H4 (cell line): ENCODE results near the gene CDC45. TPM values are rescaled to one million over a fixed set of nuclear protein-coding genes. Genes with fewer than 3 reads are reported as not detected.
"Not testable (repeated sequence)": the region's sequence is repeated elsewhere in the genome, so short reads cannot be mapped to it uniquely, and the experiment has no call there.

Source experiments
- DNase-seq: peaks from one replicate; pipeline ENCODE4 v3.0.0-alpha.2; 2015; ENCODE audit warnings: low spot score
- total RNA-seq: library from RNA; depleted of rRNA; stranded (reverse); fragments of >200 nt; shearing (Covaris generic); gene quantifications from 2 replicates; pipeline ENCODE4 v1.2.3, GENCODE V29; 2014; rRNA removed

Gene CDC45
- total RNA-seq = 49.1 and 58.0 TPM in 2 replicates

- peak; percentile 95 for DNase-seq
These were observed at the start of gene CDC45 for GRCh38 chr22:19479355-19480172. Gene CDC45, plus strand, starts transcription at chr22:19479920. Its CDS starts 49 bp downstream, at chr22:19479969.

DNA sequence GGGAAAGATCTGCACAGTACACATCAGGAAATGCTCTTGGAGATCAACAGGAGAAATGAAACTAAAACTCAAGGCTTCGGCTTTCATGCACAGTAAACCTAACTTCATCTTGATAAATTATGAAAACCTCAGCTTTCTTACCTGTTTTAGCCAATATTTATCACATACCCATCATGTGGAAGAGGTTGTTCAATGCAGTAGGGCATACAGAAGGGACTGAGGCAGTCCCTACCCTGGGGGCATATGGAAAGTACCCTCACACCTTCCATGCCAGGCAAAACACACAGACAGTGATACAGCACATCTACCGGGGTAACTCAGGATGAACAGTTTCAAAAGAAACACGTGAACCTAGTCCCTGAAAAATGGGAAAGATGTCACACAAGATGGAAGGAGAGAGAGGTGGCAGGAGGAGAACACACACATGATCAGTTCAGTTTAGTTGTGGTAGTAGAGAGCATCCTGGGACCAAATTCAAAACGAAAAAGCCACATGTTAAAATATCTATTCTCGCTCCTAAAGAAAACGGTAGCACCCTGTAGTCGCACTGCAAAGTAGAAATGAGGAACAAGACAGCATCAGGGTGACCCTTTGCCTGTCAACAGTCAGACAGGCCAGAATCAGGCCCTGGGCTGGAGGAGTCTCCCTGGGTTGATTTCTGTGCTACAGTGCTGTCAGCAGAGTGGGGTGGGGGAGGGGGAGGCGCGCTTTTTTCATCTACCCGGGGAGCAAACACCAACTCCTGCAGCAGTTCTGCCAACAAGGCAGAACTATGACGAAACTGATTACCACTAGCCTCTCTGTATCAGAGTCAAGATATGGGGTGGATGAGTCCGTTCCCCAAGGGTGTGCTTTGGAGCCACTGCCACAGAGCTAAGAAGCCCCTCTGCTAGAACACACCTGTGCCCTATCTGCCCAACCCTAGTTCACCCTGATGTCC, 49.5 kb upstream of the CDC45 start:
- no peak for DNase-seq

DNA sequence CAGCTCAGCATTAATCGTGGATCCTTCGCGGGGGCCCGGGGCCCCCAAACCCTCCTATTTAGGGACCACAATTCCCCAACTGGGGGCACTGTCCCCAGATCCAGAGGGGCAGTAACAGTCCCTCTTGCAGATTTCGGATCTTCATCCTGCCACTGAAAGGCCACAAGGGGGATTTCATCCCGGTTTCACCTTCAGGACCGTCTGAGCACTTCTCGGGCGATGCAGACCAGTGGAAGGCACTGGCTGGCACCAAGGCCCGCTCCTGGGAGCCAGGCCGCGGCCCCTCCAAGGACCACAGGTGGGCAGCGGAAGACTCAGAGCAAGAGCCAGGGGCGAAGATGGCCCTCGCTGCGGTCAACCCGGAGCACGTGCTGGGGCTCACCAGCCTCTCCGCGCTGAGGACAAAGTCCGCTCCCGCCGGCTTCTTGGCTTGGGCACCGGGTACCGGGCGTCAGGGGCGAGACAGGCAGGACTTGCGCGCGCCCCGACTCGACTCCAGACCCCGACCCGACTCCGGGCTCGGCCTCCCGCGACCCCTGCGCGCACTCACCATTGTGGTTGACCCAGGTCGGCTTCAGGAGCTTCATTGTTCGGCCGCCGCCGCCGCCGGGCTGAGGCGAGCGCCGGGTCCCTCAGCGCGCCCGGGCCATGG, 48.7 kb upstream of the CDC45 start:
- DNase-seq = no peak

DNA sequence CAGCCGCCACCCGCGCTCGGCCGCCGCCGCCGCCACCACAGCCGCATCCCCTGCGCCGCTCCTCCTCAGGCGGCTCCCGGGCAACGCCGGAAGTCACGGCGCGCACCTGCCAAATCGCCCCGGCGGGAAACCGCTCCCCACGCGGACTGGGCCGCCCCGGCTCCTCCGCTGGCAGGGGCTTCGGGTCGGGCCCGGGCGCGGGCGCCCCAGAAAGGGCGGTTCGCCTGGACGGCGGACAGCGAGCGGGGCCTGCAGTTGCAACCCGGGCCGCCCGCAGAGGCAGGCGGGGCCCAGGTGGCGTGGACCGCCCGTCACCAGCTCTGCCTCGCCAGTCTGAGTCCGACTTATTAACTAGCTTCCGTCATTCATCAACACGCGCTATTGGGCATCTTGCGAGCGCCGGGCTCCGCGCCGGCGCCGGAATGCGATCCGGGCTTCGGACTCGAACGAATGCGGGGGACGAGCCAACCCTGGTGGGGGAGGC, 48.0 kb upstream of the CDC45 start, which contains the start of gene HIRA:
Gene HIRA (minus strand): TSS at position 85 of the 484 bp plus-strand sequence. CDS start 257 bp downstream, outside the sequence.
- DNase-seq = peak; percentile 24

GRCh38 chr22:19432133-19432851, 47.4 kb upstream of the CDC45 start, which contains the start of gene MRPL40:
Gene MRPL40, plus strand, starts transcription at chr22:19432545. Its CDS starts 10 bp downstream, at chr22:19432555.
- peak; percentile 83 for DNase-seq

DNA sequence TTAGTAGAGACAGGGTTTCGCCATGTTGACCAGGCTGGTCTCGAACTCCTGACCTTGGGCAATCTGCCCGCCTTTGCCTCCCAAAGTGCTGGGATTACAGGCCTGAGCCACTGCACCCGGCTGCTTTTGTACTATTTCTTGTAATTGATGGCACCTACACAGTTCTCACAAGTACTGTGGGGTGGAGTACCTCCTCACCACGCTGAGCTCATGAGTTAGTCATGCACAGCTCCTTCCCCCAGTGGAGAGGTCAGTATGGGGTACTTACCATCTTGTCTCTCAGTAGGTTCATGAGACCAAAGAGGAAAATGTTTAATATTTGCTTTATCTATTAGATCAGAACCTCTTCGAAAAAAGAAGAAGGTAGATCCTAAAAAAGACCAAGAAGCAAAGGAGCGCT, 45.3 kb upstream of the CDC45 start:
- DNase-seq = no peak

DNA sequence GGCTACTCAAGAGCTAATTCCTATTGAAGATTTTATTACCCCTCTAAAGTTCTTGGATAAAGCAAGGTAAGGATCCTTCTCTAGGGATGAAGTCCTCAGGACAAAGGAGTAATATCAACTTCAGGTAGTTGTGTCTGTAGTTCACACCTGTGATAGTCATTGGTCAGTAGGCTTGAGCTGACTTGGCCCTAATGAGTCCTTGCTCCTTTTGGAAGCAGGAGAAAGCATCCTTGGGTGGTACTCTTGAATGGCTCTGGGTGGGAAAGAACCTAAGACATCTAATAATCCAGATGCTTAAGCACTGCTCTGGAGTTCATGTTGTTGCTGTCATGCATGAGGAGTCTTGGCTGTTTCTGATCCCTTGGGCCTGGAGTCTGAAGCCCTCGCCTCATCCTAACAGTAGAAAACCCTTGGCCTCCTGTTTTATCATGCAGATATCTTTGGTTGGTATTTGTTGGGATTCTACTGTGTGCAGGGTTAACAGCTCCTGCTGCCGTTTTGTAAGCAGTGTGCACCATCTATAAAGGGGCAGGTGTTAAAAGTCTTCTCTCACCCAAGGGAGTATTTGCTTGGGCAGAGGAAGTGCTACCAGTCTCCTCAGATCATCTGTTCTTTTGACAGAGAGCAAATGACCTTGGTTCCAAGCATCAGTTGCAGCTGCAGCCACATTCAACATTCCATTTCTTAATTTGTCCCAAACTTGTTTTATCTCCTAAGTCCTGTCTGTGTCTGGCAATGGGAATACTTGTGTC, 44.7 kb upstream of the CDC45 start:
- no peak for DNase-seq

DNA sequence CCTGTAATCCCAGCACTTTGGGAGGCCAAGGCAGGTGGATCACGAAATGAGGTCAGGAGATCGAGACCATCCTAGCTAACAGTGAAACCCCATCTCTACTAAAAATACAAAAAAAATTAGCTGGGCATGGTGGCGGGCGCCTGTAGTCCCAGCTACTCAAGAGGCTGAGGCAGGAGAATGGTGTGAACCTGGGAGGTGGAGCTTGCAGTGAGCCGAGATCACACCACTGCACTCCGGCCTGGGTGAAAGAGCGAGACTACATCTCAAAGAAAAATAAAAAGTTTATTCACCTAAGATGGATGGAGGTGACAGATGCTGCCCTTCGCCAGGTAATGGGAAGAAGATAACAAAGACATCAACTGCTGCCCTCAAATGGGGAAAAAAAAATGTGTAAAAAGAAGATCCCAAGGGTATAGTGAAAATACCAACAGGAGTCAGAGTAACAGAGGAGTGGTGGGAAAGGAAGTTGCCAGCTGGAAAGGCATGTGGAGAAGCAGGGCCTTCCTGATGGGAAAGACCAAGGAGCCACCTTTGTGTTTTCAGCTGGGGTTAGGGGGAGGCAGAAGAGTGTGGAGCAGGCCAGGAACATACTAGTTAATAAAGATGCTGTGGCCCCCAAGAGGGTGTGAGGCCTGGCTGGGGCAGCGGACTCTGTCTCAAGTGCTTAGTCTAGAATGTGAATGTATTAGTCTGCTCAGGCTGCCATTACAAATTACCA, 43.1 kb upstream of the CDC45 start:
- DNase-seq = not testable (repeated sequence)

DNA sequence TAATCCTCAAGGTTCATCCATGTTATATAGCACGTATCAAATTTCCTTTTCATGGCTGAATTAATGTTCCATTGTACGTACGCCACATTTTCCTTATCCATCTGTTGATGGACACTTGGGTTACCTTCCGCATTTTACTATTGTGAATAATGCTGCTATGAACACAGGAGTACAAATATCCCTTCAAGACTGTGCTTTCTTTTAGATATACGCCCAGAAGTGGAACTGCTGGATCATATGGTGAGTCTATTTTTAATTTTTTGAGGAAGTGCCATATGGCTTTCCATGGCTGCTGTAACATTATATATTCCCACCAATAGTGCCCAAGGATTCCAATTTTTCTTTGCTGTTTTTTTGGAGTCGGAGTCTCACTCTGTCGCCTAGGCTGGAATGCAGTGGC, 41.4 kb upstream of the CDC45 start:
- DNase-seq = no peak

- DNase-seq = no peak
These were observed 39.1 kb upstream of the CDC45 start for GRCh38 chr22:19440411-19441195.

- DNase-seq = no peak
These were observed 37.6 kb upstream of the CDC45 start for GRCh38 chr22:19442166-19442565.

GRCh38 chr22:19443544-19444211, 36.0 kb upstream of the CDC45 start:
- DNase-seq = no peak

- DNase-seq = not testable (repeated sequence)
These were observed 34.3 kb upstream of the CDC45 start for GRCh38 chr22:19445279-19445982.

GRCh38 chr22:19446603-19447329, 33.0 kb upstream of the CDC45 start:
- no peak for DNase-seq

- DNase-seq = peak; percentile 84
These were observed 32.2 kb upstream of the CDC45 start, which contains the start of gene C22orf39 for GRCh38 chr22:19447330-19448075. Gene C22orf39, minus strand, starts transcription at chr22:19447711. Its CDS starts 23 bp downstream, at chr22:19447688.

DNA sequence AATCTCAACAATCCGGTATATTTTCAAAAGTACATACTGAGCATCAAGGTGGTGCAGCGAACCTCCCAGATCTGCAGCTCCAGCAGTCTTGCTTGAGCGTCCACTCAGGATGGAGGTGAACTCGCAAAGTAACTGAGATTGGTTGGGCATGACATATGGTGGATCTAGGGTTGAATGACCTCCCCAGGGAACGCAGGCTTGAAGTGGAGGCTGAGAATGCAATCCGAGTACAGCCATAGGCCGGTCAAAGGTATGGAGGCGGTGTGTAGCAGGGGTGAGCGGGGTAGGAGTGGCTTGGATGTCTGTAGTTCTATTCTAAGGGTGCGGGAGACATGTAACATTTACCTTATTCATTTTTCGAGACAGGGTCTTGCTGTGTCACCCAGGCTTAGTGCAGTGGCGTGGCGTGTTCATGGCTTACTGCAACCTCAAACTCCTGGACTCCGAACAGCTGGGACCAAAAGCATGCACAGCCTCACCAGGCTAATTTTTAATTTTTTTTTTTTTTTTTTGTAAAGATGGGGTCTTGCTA, 31.6 kb upstream of the CDC45 start:
- peak; percentile 40 for DNase-seq
